ENCODE data around the gene GPX4.

The GPX4 gene

GRCh38 chr19:1151917-1152587 lies 48.3 kb downstream of the GPX4 start:
- in situ Hi-C loops (cut with MboI; ENCODE audit: low sequenced_read_pairs, unreplicated experiment), result no loop called here
- no peak for DNase-seq (ENCODE audit: low spot score)
- TF ChIP-seq CTCF (IDR thresholded peaks at IDR 0.05; ENCODE audit: borderline replicate concordance, control extremely low read depth, extremely low read depth, insufficient read depth, missing control alignments), result no peak

GRCh38 chr19:1153891-1154730 lies 50.3 kb downstream of the GPX4 start:
- TF ChIP-seq CTCF (IDR thresholded peaks at IDR 0.05; ENCODE audit: borderline replicate concordance, control extremely low read depth, extremely low read depth, insufficient read depth, missing control alignments), result no peak
- in situ Hi-C loops (cut with MboI; ENCODE audit: low sequenced_read_pairs, unreplicated experiment), result no loop called here
- DNase-seq (ENCODE audit: low spot score), result no peak

- DNase-seq (ENCODE audit: low spot score), result no peak
- no peak for TF ChIP-seq CTCF (IDR thresholded peaks at IDR 0.05; ENCODE audit: borderline replicate concordance, control extremely low read depth, extremely low read depth, insufficient read depth, missing control alignments)
- in situ Hi-C loops (cut with MboI; ENCODE audit: low sequenced_read_pairs, unreplicated experiment), result no loop called here
Measured at GRCh38 chr19:1154731-1155351, 51.0 kb downstream of the GPX4 start.

DNA sequence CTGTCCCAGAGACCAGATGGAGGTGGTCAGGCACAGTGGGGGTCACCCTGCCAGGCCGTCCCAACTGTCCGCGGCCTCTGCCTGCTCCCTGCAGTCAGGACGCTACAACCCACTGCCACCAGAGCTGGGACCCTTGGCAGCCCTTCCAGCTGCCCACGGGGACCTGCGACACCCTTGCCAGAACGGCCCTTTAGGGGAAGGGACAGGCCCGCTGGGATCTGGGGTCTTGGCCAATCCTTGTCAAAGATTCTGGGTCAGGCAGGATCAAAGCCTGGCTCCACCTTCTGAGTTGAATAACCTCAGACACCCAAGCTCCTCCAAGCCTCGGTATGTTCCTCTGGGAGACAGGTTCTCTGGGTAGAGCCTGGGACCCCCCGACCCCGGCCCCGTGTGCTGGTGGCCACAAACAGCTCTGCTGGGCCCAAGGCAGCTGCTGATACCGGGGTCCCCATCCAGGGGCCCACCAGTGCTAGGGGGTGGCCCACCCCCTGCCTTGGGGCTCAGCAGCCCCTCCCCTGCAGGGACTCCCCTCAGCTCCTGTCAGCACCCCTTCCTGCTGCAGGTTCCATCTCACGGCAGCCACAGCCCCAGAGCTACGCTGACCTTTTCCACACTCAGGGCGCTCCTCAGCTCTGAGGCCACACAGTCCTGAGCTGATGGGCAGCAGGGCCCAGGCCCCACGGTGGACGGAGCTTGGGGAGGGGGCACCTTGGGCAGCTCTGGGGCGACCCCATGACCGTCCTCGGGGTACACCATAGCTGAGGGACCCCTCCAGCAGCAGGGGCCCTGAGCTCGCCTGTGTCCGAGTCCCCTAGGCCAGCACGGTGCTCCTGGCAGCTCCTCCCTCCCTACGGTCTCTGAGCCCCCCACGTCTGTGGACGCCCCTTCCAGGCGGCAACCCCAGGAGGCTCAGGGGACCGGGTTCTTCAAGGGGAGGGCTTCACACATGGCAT lies 51.8 kb downstream of the GPX4 start:
- no peak for TF ChIP-seq CTCF (IDR thresholded peaks at IDR 0.05; ENCODE audit: borderline replicate concordance, control extremely low read depth, extremely low read depth, insufficient read depth, missing control alignments)

More for the DNA sequence above, 51.8 kb downstream of the GPX4 start:
- in situ Hi-C loops (cut with MboI; ENCODE audit: low sequenced_read_pairs, unreplicated experiment), result no loop called here
- no peak for DNase-seq (ENCODE audit: low spot score)
